ENCODE results near the gene SYNE2. TPM values are rescaled to one million over a fixed set of nuclear protein-coding genes. Genes with fewer than 3 reads are reported as not detected.
"Not testable (repeated sequence)": the region's sequence is repeated elsewhere in the genome, so short reads cannot be mapped to it uniquely, and the experiment has no call there.

The SYNE2 gene
- total RNA-seq, 1 experiment from 2014 or later: 9.7 TPM

GRCh38 chr14:64194404-64194803 lies 341.6 kb downstream of the SYNE2 start:
- DNase-seq (ENCODE audit: low spot score): no peak

GRCh38 chr14:64195199-64195598 lies 342.4 kb downstream of the SYNE2 start:
- DNase-seq (ENCODE audit: low spot score): no peak

GRCh38 chr14:64196056-64196455 lies 343.3 kb downstream of the SYNE2 start:
- DNase-seq (ENCODE audit: low spot score): no peak

GRCh38 chr14:64196814-64197411 lies 344.1 kb downstream of the SYNE2 start:
- peak; percentile 22 for DNase-seq (ENCODE audit: low spot score)

GRCh38 chr14:64197996-64198395 lies 345.2 kb downstream of the SYNE2 start:
- DNase-seq (ENCODE audit: low spot score): no peak

GRCh38 chr14:64198486-64198885 lies 345.7 kb downstream of the SYNE2 start:
- DNase-seq (ENCODE audit: low spot score): no peak

GRCh38 chr14:64200170-64200569 lies 347.4 kb downstream of the SYNE2 start:
- DNase-seq (ENCODE audit: low spot score): no peak

- DNase-seq (ENCODE audit: low spot score): no peak
Observed at GRCh38 chr14:64201296-64201695, 348.5 kb downstream of the SYNE2 start.

GRCh38 chr14:64201921-64202545 lies 349.2 kb downstream of the SYNE2 start:
- DNase-seq (ENCODE audit: low spot score): no peak

- no peak for DNase-seq (ENCODE audit: low spot score)
Observed at GRCh38 chr14:64202716-64203115, 349.9 kb downstream of the SYNE2 start.

- no peak for DNase-seq (ENCODE audit: low spot score)
Observed at GRCh38 chr14:64203366-64204006, 350.7 kb downstream of the SYNE2 start.

- no peak for DNase-seq (ENCODE audit: low spot score)
Observed at GRCh38 chr14:64208261-64208660, 355.5 kb downstream of the SYNE2 start.

GRCh38 chr14:64208981-64209380 lies 356.2 kb downstream of the SYNE2 start:
- no peak for DNase-seq (ENCODE audit: low spot score)

- no peak for DNase-seq (ENCODE audit: low spot score)
Observed at GRCh38 chr14:64209444-64210131, 356.8 kb downstream of the SYNE2 start.

GRCh38 chr14:64210216-64210615 lies 357.4 kb downstream of the SYNE2 start:
- no peak for DNase-seq (ENCODE audit: low spot score)

GRCh38 chr14:64210912-64211311 lies 358.1 kb downstream of the SYNE2 start:
- not testable (repeated sequence) for DNase-seq (ENCODE audit: low spot score)

- no peak for DNase-seq (ENCODE audit: low spot score)
Observed at GRCh38 chr14:64212666-64213065, 359.9 kb downstream of the SYNE2 start.

- DNase-seq (ENCODE audit: low spot score): no peak
Observed at GRCh38 chr14:64213086-64213485, 360.3 kb downstream of the SYNE2 start.

- DNase-seq (ENCODE audit: low spot score): no peak
Observed at GRCh38 chr14:64213853-64214570, 361.2 kb downstream of the SYNE2 start.

GRCh38 chr14:64215274-64215673 lies 362.5 kb downstream of the SYNE2 start:
- no peak for DNase-seq (ENCODE audit: low spot score)

GRCh38 chr14:64215978-64216377 lies 363.2 kb downstream of the SYNE2 start:
- DNase-seq (ENCODE audit: low spot score): no peak

GRCh38 chr14:64217308-64217707 lies 364.5 kb downstream of the SYNE2 start:
- DNase-seq (ENCODE audit: low spot score): no peak
